ENCODE data around the gene MUC3A.
A peak's percentile ranks its signal among the peaks of the same experiment; 100 is the strongest.

Gene MUC3A

DNA sequence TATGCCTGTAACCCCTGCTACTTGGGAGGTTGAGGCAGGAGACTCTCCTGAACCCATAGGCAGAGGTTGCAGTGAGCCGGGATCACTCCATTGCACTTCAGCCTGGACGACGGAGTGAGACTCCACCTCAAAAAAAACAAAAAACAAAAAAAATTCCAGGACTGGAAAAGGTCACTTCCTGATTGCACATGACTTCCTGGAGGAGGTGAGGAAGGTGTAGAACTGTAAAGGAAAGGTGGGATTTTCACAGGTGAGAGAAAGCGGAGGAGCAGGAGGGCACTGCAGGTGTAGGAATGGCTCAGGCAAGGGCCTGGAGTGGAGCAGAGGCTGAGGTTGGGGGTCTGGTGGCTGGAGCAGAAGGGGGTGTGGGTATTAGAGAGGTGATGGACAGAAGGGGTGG lies 3.2 kb upstream of the MUC3A start:
- no peak for DNase-seq (ENCODE audit: low spot score)

DNA sequence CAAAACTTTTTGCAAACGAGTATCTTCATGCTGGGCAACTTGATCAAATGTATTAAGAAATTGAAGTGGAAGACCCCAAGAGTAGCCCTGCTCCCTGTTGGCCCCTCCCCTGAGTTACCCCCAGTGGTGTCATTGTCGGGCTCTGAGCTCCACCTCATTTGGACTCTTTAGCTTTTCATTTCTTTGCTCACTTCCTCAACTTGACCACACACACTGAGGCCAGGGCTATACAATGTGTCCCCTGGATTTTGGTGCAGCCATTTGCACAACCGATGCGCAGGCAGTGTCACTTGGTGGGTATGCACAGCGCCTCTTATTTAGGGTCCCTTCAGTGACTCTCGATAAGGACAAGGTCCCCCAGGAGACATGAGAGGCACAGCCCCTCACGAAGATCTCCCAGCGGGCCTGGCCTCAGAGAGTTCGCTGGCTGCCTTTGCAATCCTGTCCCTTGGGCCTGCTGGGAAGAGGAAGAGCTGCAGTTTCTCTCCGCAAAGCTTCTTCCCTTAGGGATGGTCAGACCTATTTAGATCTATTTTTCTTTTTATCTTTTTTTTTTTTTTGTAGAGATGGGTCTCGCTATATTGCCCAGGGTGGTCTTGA lies 2.5 kb upstream of the MUC3A start:
- DNase-seq (ENCODE audit: low spot score), result no peak

GRCh38 chr7:100947792-100948191 lies 1.5 kb upstream of the MUC3A start:
- no peak for DNase-seq (ENCODE audit: low spot score)

- DNase-seq (ENCODE audit: low spot score), result no peak
Measured at GRCh38 chr7:100949933-100950443, 654 bp downstream of the MUC3A start.

- no peak for DNase-seq (ENCODE audit: low spot score)
Measured at GRCh38 chr7:100951172-100951571, 1.8 kb downstream of the MUC3A start.

- no peak for DNase-seq (ENCODE audit: low spot score)
Measured at GRCh38 chr7:100951888-100952560, 2.7 kb downstream of the MUC3A start.

GRCh38 chr7:100952641-100953040 lies 3.3 kb downstream of the MUC3A start:
- no peak for DNase-seq (ENCODE audit: low spot score)

GRCh38 chr7:100957832-100958421 lies 8.6 kb downstream of the MUC3A start:
- no peak for DNase-seq (ENCODE audit: low spot score)

DNA sequence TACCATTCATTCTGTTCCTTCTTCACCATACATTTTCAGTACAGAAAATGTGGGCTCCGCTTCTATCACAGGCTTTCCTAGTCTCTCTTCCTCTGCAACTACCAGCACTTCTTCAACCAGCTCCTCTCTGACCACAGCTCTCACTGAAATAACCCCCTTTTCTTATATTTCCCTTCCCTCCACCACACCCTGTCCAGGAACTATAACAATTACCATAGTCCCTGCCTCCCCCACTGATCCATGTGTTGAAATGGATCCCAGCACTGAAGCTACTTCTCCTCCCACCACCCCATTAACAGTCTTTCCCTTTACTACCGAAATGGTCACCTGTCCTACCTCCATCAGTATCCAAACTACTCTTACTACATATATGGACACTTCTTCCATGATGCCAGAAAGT lies 10.6 kb downstream of the MUC3A start:
- DNase-seq (ENCODE audit: low spot score), result no peak

GRCh38 chr7:100962537-100962936 lies 13.2 kb downstream of the MUC3A start:
- no peak for DNase-seq (ENCODE audit: low spot score)

GRCh38 chr7:100963386-100963785 lies 14.1 kb downstream of the MUC3A start:
- no peak for DNase-seq (ENCODE audit: low spot score)

DNA sequence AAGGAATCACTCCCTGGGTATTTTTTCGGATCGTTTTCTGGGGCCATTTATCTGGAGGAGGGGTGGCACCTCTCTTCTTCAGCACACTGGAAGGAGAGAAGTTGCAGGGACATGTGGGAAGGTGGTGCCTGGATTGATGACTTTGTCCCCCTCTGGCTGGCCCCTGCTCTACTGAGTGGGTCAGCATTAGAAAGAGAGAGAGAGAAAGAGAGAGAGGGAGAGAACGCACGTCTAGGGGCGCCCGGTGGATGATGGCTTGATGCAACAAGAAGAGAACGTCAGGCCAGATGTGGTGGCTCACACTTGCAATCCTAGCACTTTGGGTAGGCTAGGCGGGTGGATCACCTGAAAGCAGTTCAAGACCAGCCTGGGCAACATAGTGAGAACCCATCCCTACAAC lies 14.5 kb downstream of the MUC3A start:
- DNase-seq (ENCODE audit: low spot score), result no peak

GRCh38 chr7:100964630-100965029 lies 15.3 kb downstream of the MUC3A start:
- no peak for DNase-seq (ENCODE audit: low spot score)

DNA sequence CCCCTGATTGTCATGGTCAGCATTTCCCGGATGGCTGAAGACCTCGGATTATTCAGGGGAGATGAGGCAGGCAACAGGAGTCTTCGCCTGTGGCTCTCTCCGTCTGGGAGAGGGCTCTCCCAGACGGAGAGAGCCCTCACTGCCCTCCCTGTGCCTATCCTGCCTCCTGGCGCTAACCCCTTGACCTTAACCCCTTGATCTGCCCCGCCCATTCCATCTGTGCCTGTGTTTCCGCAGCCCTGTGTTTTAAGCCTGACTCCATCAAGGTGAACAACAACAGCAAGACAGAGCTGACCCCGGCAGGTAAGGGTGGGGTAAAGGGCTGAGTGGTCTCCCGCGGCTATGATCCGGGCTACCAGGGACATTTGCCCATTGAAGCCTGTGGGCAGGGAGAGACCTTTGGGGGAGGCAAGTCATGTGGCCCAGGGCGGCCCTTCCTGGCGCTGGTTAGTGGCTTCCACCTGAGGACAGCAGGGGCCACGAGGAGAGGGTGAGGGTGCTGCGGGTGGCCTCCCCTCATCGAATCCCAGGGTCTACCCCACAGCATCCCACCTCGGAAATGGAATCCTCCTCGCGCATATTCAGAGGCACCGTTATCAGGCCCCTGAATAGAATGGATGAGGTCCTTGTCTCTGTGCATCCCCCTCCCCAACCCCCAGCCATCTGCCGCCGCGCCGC lies 15.8 kb downstream of the MUC3A start:
- DNase-seq (ENCODE audit: low spot score), result no peak

- peak; percentile 48 for DNase-seq (ENCODE audit: low spot score)
Measured at GRCh38 chr7:100965723-100966541, 16.6 kb downstream of the MUC3A start.

GRCh38 chr7:100966542-100967291 lies 17.4 kb downstream of the MUC3A start:
- DNase-seq (ENCODE audit: low spot score), result no peak

- no peak for DNase-seq (ENCODE audit: low spot score)
Measured at GRCh38 chr7:100967292-100967863, 18.0 kb downstream of the MUC3A start.

- DNase-seq (ENCODE audit: low spot score), result no peak
Measured at GRCh38 chr7:100968031-100968430, 18.7 kb downstream of the MUC3A start.

- no peak for DNase-seq (ENCODE audit: low spot score)
Measured at GRCh38 chr7:100968650-100969049, 19.3 kb downstream of the MUC3A start.

DNA sequence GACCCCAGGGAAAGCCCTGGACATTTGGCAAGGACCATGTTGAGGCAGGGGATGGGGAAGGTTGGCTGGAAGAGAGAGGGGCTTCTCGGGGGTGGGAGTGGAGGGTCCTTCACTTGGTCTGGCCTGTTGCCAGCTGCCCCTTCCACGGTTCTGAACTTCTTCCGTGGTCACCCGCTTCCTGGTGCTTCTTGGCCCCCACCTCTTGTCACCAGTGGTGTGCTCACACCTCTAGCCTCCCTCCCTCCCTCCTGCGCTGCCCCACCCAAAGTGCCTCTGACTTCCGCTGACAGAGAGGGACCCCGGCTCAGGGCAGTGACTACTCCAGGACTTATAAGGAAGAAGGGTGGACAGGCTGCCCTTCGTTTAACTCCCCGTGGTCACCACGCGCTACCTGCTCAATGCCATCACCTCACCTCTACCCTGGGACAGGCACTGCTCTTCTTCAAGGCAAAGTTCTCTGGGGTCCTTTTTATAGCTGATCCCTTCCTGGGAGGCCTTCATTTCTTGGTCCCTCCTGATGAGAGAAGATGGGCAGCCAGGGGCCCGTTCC lies 19.8 kb downstream of the MUC3A start, which contains the start of gene MUC12:
Gene MUC12 (plus strand): TSS at position 500 of the 550 bp plus-strand sequence. CDS start 58 bp downstream, outside the sequence.
- no peak for DNase-seq (ENCODE audit: low spot score)

Data from CD4-positive, alpha-beta T cell treated with Interleukin-6 at 100 ng/mL for 8 hours (primary cell).